ENCODE measurements around the gene DUS2. TPM values are rescaled to one million over a fixed set of nuclear protein-coding genes. Genes with fewer than 3 reads are reported as not detected.
A peak's percentile ranks its signal among the peaks of the same experiment; 100 is the strongest.

DUS2 gene
- total and polyA plus RNA-seq, 8 donors, result 13.9 to 22.4 (median 16.6) TPM

- H3K4me1 ChIP-seq, result peaks cover 0 to 46% of the 10 kb centered on the region in 2 donors
- no peak overlapping the region for H3K4me3 ChIP-seq
- no peak for TF ChIP-seq CTCF (IDR thresholded peaks at IDR 0.05)
- H3K9me3 ChIP-seq, result no peaks in the 10 kb centered on the region
- H3K27ac ChIP-seq, result no peak overlapping the region
- intact Hi-C loops (cut with DNase I), result no loop called here
- peaks cover 0 to 13% of the 10 kb centered on the region in 2 donors for H3K36me3 ChIP-seq
- H3K27me3 ChIP-seq, result no peaks in the 10 kb centered on the region
- no peak for ATAC-seq
- no peak for DNase-seq
Observed at GRCh38 chr16:68035227-68035626, 12.1 kb downstream of the DUS2 start.

- peak overlapping the region; percentile 42 to 83 for H3K27ac ChIP-seq
- DNase-seq, result no peak
- no peaks in the 10 kb centered on the region for H3K27me3 ChIP-seq
- peaks cover 0 to 14% of the 10 kb centered on the region in 2 donors for H3K36me3 ChIP-seq
- H3K4me3 ChIP-seq, result no peak overlapping the region
- no peak for ATAC-seq
- H3K4me1 ChIP-seq, result peaks cover 0 to 62% of the 10 kb centered on the region in 2 donors
- TF ChIP-seq CTCF (IDR thresholded peaks at IDR 0.05), result no peak
- no peaks in the 10 kb centered on the region for H3K9me3 ChIP-seq
- intact Hi-C loops (cut with DNase I), result no loop called here
Observed at GRCh38 chr16:68037841-68038597, 14.9 kb downstream of the DUS2 start.

- TF ChIP-seq CTCF (IDR thresholded peaks at IDR 0.05), result peak; percentile 80 to 92
- Histone ChIP-seq H3K36me3 (peaks cover 0 to 20% of the 10 kb centered on the region in 2 donors), H3K4me3 (no peak overlapping the region), H3K27ac (peak overlapping the region in 1 of 2 donors; percentile 83), H3K4me1 (peaks cover 0 to 62% of the 10 kb centered on the region in 2 donors), H3K9me3 (no peaks in the 10 kb centered on the region), H3K27me3 (no peaks in the 10 kb centered on the region)
- intact Hi-C loops (cut with DNase I), result loop anchor here in 1 of 2 donors (10.0 kb wide), 1 partner anchor 56 kb away; the partner anchor contains the start of gene DPEP3
- peak; percentile 33 to 96 (median 78) for DNase-seq
- ATAC-seq, result peak; percentile 100
Observed at GRCh38 chr16:68040506-68041288, 17.6 kb downstream of the DUS2 start.

- intact Hi-C loops (cut with DNase I), result loop anchor here in 1 of 2 donors (10.0 kb wide), 1 partner anchor 57 kb away; the partner anchor contains the start of gene DPEP3
- Histone ChIP-seq H3K27me3 (no peaks in the 10 kb centered on the region), H3K9me3 (no peaks in the 10 kb centered on the region), H3K4me3 (no peak overlapping the region), H3K4me1 (peaks cover 0 to 57% of the 10 kb centered on the region in 2 donors), H3K36me3 (peaks cover 0 to 20% of the 10 kb centered on the region in 2 donors), H3K27ac (peak overlapping the region in 1 of 2 donors; percentile 83)
- DNase-seq (no peak), ATAC-seq (peak; percentile 33)
- no peak for TF ChIP-seq CTCF (IDR thresholded peaks at IDR 0.05)
Observed at GRCh38 chr16:68041783-68042182, 18.7 kb downstream of the DUS2 start.

- H3K9me3 ChIP-seq, result no peaks in the 10 kb centered on the region
- no peaks in the 10 kb centered on the region for H3K27me3 ChIP-seq
- DNase-seq, result no peak
- intact Hi-C loops (cut with DNase I), result loop anchor here in 1 of 2 donors (10.0 kb wide), 1 partner anchor 61 kb away; the partner anchor contains the start of gene DPEP3
- no peak for TF ChIP-seq CTCF (IDR thresholded peaks at IDR 0.05)
- peaks cover 0 to 39% of the 10 kb centered on the region in 2 donors for H3K36me3 ChIP-seq
- peaks cover 0 to 14% of the 10 kb centered on the region in 2 donors for H3K4me1 ChIP-seq
- no peak overlapping the region for H3K4me3 ChIP-seq
- H3K27ac ChIP-seq, result no peak overlapping the region
- ATAC-seq, result no peak
Observed at GRCh38 chr16:68046106-68046505, 23.0 kb downstream of the DUS2 start.
